Effector memory CD8-positive, alpha-beta T cell (primary cell): ENCODE data around the gene TAF13.
"Not testable (repeated sequence)": the region's sequence is repeated elsewhere in the genome, so short reads cannot be mapped to it uniquely, and the experiment has no call there.

Source experiments
- ATAC-seq: fragments of 150-1000 bp; cut with Tn5 transposase; replicated peaks from 2 replicates; pipeline ENCODE4 v1.10.0; 2021; ENCODE audit warnings: mild to moderate bottlenecking, moderate library complexity
- DNase-seq, 3 experiments: peaks; one replicate each; pipeline ENCODE4 v3.0.0; 2021
- H3K27ac Mint-ChIP-seq, 2 donors: one replicate each; pipeline ENCODE4 v1.8.0; 2022; ENCODE audit warnings: mild to moderate bottlenecking in 2 of 2, mixed read lengths in 2 of 2, moderate library complexity in 2 of 2
- H3K27me3 Mint-ChIP-seq, 2 donors: one replicate each; pipeline ENCODE4 v1.8.0; 2022; ENCODE audit warnings: mixed read lengths in 2 of 2
- H3K36me3 Mint-ChIP-seq: one replicate; pipeline ENCODE4 v1.8.0; 2022; ENCODE audit warnings: mild to moderate bottlenecking, moderate library complexity, mixed read lengths; ENCODE audit not compliant: insufficient read depth
- H3K4me1 Mint-ChIP-seq, 2 donors: one replicate each; pipeline ENCODE4 v1.8.0; 2022; ENCODE audit warnings: low read depth in 2 of 2, mixed read lengths in 2 of 2
- H3K4me3 Mint-ChIP-seq, 2 donors: one replicate each; pipeline ENCODE4 v1.8.0; 2022; ENCODE audit warnings: mild to moderate bottlenecking in 2 of 2, mixed read lengths in 2 of 2, moderate library complexity in 2 of 2
- H3K9me3 Mint-ChIP-seq, 2 donors: one replicate each; pipeline ENCODE4 v1.8.0; 2022; ENCODE audit warnings: mixed read lengths in 2 of 2

The TAF13 gene

GRCh38 chr1:109050228-109050995 lies 25.4 kb downstream of the TAF13 start:
- no peak for DNase-seq
- Mint-ChIP-seq H3K4me1 (no peaks in the 10 kb centered on the region), H3K9me3 (no peaks in the 10 kb centered on the region), H3K27me3 (peaks cover 0 to 5% of the 10 kb centered on the region in 2 donors), H3K36me3 (no peaks in the 10 kb centered on the region), H3K27ac (no peak overlapping the region), H3K4me3 (no peak overlapping the region)
- no peak for ATAC-seq

DNA sequence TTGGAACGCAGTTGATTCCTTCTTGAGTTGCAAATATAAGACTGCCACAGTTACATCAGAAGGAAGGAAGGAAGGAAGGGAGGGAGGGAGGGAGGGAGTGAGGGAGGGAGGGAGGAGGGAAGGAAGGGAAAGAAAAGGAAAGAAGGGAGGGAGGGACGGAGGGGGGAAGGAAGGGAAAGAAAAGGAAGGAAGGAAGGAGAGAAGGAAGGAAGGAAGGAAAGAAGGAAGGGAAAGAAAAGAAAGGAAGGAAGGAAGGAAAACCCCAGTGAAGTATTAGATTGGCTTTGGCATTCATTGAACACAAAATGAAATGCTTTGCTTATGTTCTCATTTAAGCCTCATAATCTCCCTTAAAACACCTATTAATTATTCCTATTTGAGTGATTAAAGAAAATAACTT lies 27.5 kb downstream of the TAF13 start:
- no peak overlapping the region for H3K4me3 Mint-ChIP-seq
- no peak overlapping the region for H3K27ac Mint-ChIP-seq
- no peaks in the 10 kb centered on the region for H3K9me3 Mint-ChIP-seq
- DNase-seq (no peak), ATAC-seq (no peak)
- no peaks in the 10 kb centered on the region for H3K4me1 Mint-ChIP-seq
- peaks cover 1% of the 10 kb centered on the region for H3K36me3 Mint-ChIP-seq
- H3K27me3 Mint-ChIP-seq = peaks cover 0 to 5% of the 10 kb centered on the region in 2 donors

GRCh38 chr1:109047339-109047738 lies 28.5 kb downstream of the TAF13 start:
- Mint-ChIP-seq H3K27me3 (no peaks in the 10 kb centered on the region), H3K4me1 (peaks cover 2 to 4% of the 10 kb centered on the region in 2 donors), H3K36me3 (peaks cover 2% of the 10 kb centered on the region), H3K27ac (no peak overlapping the region), H3K4me3 (no peak overlapping the region), H3K9me3 (no peaks in the 10 kb centered on the region)
- DNase-seq (no peak), ATAC-seq (no peak)

DNA sequence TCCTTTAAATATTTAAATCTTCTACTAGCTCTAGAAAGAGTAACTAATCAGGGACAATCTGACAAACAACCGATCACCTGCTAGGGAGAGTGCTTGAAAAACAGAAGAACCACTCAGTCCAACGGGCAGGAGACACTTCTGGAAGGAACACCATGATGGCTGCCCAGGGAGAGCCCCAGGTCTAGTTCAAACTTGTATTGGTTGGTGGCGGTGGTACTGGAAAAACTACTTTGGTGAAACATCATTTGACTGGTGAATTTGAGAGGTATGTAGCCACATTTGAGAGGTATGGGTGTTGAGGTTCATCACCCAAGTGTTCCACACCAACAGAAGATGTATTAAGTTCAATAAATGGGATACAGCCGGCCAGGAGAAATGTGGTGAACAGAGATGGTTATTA lies 29.1 kb downstream of the TAF13 start:
- ATAC-seq = no peak
- Mint-ChIP-seq H3K4me3 (no peak overlapping the region), H3K27me3 (no peaks in the 10 kb centered on the region), H3K4me1 (peaks cover 2 to 5% of the 10 kb centered on the region in 2 donors), H3K9me3 (no peaks in the 10 kb centered on the region), H3K36me3 (peaks cover 6% of the 10 kb centered on the region), H3K27ac (no peak overlapping the region)
- no peak for DNase-seq

- Mint-ChIP-seq H3K4me3 (no peak overlapping the region), H3K4me1 (peaks cover 2 to 12% of the 10 kb centered on the region in 2 donors), H3K27me3 (no peaks in the 10 kb centered on the region), H3K9me3 (no peaks in the 10 kb centered on the region), H3K36me3 (peaks cover 16% of the 10 kb centered on the region), H3K27ac (no peak overlapping the region)
- DNase-seq = no peak
- ATAC-seq = no peak
Measured at GRCh38 chr1:109045595-109045994, 30.2 kb downstream of the TAF13 start.

DNA sequence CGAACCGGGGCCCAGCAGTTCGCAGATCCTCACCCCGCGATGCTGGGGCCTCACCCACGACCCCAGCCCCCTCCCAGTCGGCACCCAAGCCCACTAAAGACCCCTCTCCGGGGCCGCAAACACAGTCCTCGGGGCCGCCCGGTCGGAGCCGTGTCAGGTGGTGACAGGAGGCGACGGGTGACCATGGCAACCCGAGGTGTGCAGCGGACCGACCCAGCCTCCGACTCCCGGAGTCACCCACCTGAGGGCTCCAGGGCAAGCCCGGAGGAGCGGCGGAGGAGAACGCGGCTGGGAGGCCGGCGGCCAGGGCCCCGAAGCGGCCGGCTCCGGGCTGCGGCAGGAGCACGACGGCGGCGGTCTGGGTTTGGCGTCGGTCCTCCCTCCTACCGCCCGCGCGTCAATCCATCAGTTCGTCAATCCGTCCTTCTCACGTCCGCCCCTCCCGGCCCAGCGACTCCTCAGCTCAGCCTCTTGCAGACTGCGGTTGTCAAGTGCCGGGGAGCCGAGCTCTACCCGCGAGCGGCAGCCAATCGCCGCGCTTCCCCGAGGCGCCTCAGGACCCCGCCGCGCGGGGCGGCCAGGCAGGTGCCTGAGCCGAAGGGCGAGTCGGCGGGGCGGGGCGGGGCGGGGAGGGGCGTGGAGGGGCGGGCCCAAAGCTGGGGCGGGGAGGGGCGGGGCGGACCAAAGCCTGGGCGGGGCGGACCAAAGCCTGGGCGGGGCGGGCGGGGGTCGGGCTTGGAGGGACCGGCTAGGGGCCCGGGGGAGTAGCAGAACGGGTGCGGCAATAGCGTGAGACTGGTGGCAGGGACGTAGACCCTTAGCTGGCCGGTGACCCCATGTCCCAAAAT lies 34.0 kb downstream of the TAF13 start, which contains the start of gene WDR47:
TSS of gene WDR47 (minus strand) at position 482 of the 848 bp plus-strand sequence. CDS start 18,590 bp downstream, outside the sequence.
- ATAC-seq = peak; percentile 95
- Mint-ChIP-seq H3K4me3 (peak within 1 kb of the TSS; percentile 81 to 84), H3K36me3 (peaks cover 21% of the 10 kb centered on the region), H3K4me1 (peaks cover 4 to 18% of the 10 kb centered on the region in 2 donors), H3K9me3 (no peaks in the 10 kb centered on the region), H3K27me3 (no peaks in the 10 kb centered on the region), H3K27ac (peak within 1 kb of the TSS; percentile 71 to 94)
- peak; percentile 94 to 96 (median 94) for DNase-seq

- Mint-ChIP-seq H3K27me3 (no peaks in the 10 kb centered on the region), H3K27ac (peak overlapping the region; percentile 71 to 94), H3K4me1 (peaks cover 4 to 20% of the 10 kb centered on the region in 2 donors), H3K9me3 (no peaks in the 10 kb centered on the region), H3K36me3 (peaks cover 27% of the 10 kb centered on the region), H3K4me3 (peak overlapping the region; percentile 81 to 84)
- DNase-seq (peak in 1 of 3 experiments; percentile 22), ATAC-seq (peak; percentile 11)
Measured at GRCh38 chr1:109040989-109041620, 34.7 kb downstream of the TAF13 start.

DNA sequence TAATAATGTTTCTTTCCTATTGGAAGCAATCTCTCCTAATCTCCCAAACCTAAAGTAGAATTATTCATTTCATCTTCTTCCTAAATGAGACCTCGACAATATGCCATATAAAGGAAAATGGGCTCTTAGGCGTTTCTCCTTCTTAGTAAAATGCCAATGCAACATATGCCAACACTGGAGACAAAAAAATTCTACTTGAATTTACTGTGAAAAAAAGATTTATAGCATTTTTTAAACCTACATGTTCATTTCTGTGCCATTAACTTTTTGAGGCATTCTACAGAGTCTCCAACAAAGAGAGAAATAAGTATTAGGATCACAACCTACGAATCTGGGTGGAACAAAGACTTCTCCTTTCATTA lies 35.2 kb downstream of the TAF13 start:
- Mint-ChIP-seq H3K27ac (peak overlapping the region; percentile 71 to 94), H3K9me3 (no peaks in the 10 kb centered on the region), H3K36me3 (peaks cover 27% of the 10 kb centered on the region), H3K4me1 (peaks cover 4 to 22% of the 10 kb centered on the region in 2 donors), H3K27me3 (no peaks in the 10 kb centered on the region), H3K4me3 (peak overlapping the region; percentile 81 to 84)
- DNase-seq (no peak), ATAC-seq (no peak)

DNA sequence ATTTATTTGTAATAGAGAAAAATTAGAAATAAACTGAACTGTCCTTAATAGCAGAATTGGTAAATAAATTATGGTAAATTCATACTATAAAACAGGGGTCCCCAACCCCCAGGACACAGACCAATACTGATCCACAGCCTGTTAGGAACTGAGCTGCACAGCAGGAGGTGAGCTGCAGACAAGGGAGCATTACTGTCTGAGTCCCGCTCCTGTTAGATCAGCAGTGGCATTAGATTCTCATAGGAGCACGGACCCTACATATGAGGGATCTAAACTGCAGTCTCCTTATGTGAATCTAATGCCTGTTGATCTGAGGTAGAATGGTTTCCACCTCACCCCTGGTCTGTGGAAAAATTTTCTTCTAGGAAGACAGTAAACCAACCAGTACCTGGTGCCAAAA lies 41.4 kb downstream of the TAF13 start:
- Mint-ChIP-seq H3K9me3 (no peaks in the 10 kb centered on the region), H3K27me3 (no peaks in the 10 kb centered on the region), H3K4me3 (no peak overlapping the region), H3K4me1 (peaks cover 3 to 7% of the 10 kb centered on the region in 2 donors), H3K27ac (no peak overlapping the region), H3K36me3 (peaks cover 23% of the 10 kb centered on the region)
- ATAC-seq (no peak), DNase-seq (no peak)

DNA sequence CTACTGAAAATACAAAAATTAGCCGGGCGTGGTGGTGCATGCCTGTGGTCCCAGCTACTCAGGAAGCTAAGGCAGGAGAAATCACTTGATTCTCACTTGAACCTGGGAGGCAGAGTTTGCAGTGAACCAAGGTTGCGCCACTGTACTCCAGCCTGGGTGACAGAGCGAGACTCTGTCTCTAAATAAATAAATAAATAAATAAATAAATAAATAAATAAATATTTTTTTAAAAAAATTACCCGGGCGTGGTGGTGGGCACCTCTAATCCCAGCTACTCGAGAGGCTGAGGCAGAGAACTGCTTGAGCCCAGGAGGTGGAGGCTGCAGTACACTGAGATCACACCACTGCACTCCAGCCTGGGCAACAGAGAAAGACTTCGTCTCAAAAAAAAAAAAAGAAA lies 46.3 kb downstream of the TAF13 start:
- H3K27me3 Mint-ChIP-seq, H3K27ac Mint-ChIP-seq, H3K4me1 Mint-ChIP-seq, DNase-seq, H3K9me3 Mint-ChIP-seq, ATAC-seq, H3K4me3 Mint-ChIP-seq: not testable (repeated sequence)
- H3K36me3 Mint-ChIP-seq = peaks cover 20% of the 10 kb centered on the region

GRCh38 chr1:109027841-109028240 lies 48.0 kb downstream of the TAF13 start:
- Mint-ChIP-seq H3K36me3 (peaks cover 17% of the 10 kb centered on the region), H3K27ac (no peak overlapping the region), H3K4me1 (peaks cover 3 to 9% of the 10 kb centered on the region in 2 donors), H3K4me3 (no peak overlapping the region), H3K9me3 (no peaks in the 10 kb centered on the region), H3K27me3 (no peaks in the 10 kb centered on the region)
- no peak for ATAC-seq
- no peak for DNase-seq

DNA sequence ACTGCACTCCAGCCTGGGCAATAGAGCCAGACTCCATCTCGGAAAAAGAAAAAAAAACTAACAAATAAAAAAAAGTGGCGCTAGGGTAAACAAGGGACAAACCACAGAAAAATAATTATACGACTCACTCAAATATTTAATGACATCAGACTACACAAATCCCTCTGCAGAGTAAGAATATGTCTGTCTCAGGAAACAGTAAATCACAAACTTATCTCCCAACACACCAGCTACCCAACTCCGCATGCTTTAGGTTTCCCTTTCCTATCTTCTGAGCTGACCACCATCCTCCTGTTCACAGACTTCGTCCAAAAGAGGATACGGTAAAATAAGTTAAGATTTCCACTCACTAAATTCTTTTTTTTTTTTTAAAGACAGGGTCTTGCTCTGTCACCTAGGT lies 50.1 kb downstream of the TAF13 start:
- ATAC-seq (no peak), DNase-seq (no peak)
- Mint-ChIP-seq H3K9me3 (no peaks in the 10 kb centered on the region), H3K27me3 (no peaks in the 10 kb centered on the region), H3K4me3 (no peak overlapping the region), H3K36me3 (peaks cover 29% of the 10 kb centered on the region), H3K4me1 (peaks cover 3 to 9% of the 10 kb centered on the region in 2 donors), H3K27ac (no peak overlapping the region)

- H3K27me3 Mint-ChIP-seq = no peaks in the 10 kb centered on the region
- DNase-seq (no peak), ATAC-seq (no peak)
- no peak overlapping the region for H3K27ac Mint-ChIP-seq
- peaks cover 29% of the 10 kb centered on the region for H3K36me3 Mint-ChIP-seq
- no peak overlapping the region for H3K4me3 Mint-ChIP-seq
- no peaks in the 10 kb centered on the region for H3K9me3 Mint-ChIP-seq
- H3K4me1 Mint-ChIP-seq = peaks cover 0 to 9% of the 10 kb centered on the region in 2 donors
Measured at GRCh38 chr1:109024646-109025045, 51.2 kb downstream of the TAF13 start.
